ENCODE data around the gene KRTAP10-11.

Gene KRTAP10-11

GRCh38 chr21:44653123-44653522, 6.9 kb downstream of the KRTAP10-11 start:
- TF ChIP-seq CTCF (conservative IDR thresholded peaks at IDR 0.05; ENCODE audit: low read length) = no peak
- H3K4me3 ChIP-seq (ENCODE audit: low read length) = no peak overlapping the region
- DNase-seq (ENCODE audit: low read depth) = no peak

- TF ChIP-seq CTCF (conservative IDR thresholded peaks at IDR 0.05; ENCODE audit: low read length) = no peak
- H3K4me3 ChIP-seq (ENCODE audit: low read length) = no peak overlapping the region
- DNase-seq (ENCODE audit: low read depth) = no peak
Observed at GRCh38 chr21:44653656-44654575, 7.7 kb downstream of the KRTAP10-11 start.

- no peak within 1 kb of the TSS for H3K4me3 ChIP-seq (ENCODE audit: low read length)
- no peak for DNase-seq (ENCODE audit: low read depth)
- no peak for TF ChIP-seq CTCF (conservative IDR thresholded peaks at IDR 0.05; ENCODE audit: low read length)
Observed at GRCh38 chr21:44654576-44655175, 8.5 kb downstream of the KRTAP10-11 start, which contains the start of gene KRTAP12-4. Gene KRTAP12-4, minus strand, starts transcription at chr21:44654659. Its CDS starts 45 bp downstream, at chr21:44654614.

- no peak for DNase-seq (ENCODE audit: low read depth)
- no peak overlapping the region for H3K4me3 ChIP-seq (ENCODE audit: low read length)
- TF ChIP-seq CTCF (conservative IDR thresholded peaks at IDR 0.05; ENCODE audit: low read length) = no peak
Observed at GRCh38 chr21:44656868-44657267, 10.7 kb downstream of the KRTAP10-11 start.

GRCh38 chr21:44657635-44658540, 11.7 kb downstream of the KRTAP10-11 start, which contains the start of gene KRTAP12-3:
Gene KRTAP12-3, plus strand, starts transcription at chr21:44657932. Its CDS starts 48 bp downstream, at chr21:44657980.
- no peak for DNase-seq (ENCODE audit: low read depth)
- H3K4me3 ChIP-seq (ENCODE audit: low read length) = no peak within 1 kb of the TSS
- TF ChIP-seq CTCF (conservative IDR thresholded peaks at IDR 0.05; ENCODE audit: low read length) = no peak

GRCh38 chr21:44658541-44658910, 12.3 kb downstream of the KRTAP10-11 start:
- no peak overlapping the region for H3K4me3 ChIP-seq (ENCODE audit: low read length)
- no peak for DNase-seq (ENCODE audit: low read depth)
- TF ChIP-seq CTCF (conservative IDR thresholded peaks at IDR 0.05; ENCODE audit: low read length) = no peak

Measured in AG10803 (cell line).